G401.6 (cell line): ENCODE data around the gene TLCD3A.
"Not testable (repeated sequence)": the region's sequence is repeated elsewhere in the genome, so short reads cannot be mapped to it uniquely, and the experiment has no call there.

Experiments
- FAIRE-seq: peaks from 2 replicates; lab custom pipeline; 2012; peaks lifted over from hg19 to GRCh38; lab: Jason Lieb, UNC

Gene TLCD3A

DNA sequence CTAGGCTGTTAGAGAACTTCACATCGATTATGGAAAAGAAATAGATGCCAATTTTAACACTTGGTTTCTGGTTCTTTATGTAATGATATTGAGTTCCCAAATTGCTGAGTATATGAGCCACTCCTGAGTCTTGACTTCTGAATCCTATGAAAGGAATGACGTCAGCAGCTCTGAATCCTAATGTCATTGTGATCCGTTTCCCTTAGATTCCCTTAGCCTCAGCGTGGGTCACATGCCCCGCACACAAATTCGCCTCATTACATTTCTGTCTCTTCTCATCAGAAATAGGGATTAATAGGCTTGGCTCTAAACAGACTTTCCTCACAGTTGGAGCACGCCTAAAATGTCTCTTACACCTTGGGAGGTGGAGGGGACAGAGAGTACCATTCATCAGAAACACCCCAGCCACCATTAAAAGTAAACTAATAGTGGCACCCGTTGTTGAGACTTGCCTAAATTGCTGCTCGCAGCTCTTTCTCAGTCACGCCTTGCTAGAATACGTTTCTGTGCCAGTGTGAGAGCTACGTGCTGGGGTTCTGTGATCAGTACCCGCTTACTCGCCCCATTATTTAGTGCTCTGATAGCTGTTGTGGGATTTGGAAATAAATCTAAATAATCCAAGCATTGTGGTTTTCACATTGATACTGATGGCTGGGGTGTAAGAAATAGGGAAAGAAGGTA lies 56.9 kb downstream of the TLCD3A start:
- FAIRE-seq, result no peak

DNA sequence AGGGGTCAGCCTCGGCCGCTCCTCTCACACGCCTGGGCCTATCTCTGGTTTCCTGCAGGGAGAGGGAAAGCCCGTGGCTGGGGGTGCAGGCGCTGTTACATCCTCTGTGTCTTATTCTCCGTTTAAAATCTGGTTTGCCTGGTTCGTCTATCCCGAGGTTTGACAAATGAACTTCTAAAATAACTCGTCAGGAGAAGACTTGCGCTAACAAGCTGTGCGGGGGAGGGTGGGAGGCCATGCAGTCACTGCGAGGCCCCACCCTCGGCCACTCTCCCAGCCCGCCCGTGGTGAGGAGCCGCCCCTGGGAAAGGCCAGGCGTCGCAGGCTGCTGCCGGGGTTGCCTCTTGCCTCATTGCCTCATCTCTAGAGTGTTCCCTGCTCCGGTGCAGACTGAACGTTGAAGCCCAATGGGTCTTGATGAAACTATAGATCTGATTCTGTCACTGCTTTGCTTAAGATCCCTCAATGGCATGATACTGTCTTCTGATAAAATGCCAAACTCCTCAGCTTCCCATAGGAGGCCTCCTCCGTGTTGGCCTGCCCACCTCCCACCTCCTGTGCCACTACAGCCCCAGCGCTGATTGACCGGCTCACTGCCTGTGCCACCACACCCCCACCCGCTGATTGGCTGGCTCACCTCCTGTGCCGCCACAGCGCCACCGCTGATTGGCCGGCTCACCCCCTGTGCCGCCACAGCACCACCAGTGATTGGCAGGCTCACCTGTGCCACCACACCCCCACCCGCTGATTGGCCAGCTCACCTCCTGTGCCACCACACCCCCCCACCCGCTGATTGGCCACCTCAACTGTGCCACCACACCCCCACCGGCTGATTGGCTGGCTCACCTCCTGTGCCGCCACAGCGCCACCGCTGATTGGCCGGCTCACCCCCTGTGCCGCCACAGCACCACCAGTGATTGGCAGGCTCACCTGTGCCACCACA lies 57.8 kb downstream of the TLCD3A start:
- FAIRE-seq, result not testable (repeated sequence)

DNA sequence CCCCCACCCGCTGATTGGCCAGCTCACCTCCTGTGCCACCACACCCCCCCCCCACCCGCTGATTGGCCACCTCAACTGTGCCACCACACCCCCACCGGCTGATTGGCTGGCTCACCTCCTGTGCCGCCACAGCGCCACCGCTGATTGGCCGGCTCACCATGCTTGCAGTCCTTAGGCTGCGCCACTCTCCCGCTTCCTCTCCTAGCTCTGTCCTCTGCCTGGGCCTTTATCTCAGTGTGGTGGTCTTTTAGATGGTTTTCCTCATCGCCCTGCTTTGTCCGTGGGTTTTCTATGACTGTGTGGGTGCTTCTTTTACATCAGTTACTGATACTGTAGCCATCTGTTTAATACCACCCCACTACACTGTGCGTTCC lies 58.5 kb downstream of the TLCD3A start:
- FAIRE-seq, result not testable (repeated sequence)

DNA sequence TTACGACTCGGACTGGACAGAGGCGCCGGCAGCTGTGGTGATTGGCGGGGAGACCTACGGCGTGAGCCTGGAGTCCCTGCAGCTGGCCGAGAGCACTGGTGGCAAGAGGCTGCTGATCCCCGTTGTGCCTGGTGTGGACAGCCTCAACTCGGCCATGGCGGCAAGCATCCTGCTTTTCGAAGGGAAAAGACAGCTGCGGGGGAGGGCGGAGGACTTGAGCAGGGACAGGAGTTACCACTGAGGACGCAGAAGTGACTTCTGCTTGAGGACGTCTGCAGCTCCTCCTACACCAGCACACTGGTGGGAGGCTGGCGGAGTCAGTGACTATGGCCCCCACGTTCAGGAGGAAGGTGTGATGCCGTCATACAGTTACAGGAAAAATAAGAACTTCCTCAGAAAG lies 59.4 kb downstream of the TLCD3A start:
- no peak for FAIRE-seq

DNA sequence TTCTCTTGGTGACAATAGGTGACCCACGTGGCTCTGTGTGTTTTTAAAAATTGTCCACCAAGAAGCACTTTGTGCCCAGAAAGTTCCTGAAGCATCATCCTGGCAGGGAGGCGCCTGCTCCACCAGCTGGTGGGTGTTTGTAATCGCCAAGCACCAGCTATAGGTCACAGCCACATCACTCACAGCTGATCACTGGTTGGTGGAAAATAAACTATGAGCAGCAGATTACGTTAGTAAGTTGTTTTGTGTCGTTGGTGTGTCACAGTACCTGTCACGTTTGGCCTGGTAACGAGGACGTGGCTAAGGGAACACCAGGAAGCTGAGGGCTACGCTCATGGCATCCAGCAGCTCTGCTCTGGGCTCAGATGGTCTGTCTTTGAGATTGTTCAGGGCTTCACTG lies 59.9 kb downstream of the TLCD3A start:
- no peak for FAIRE-seq
